ENCODE results near the gene NFKBIB.

The NFKBIB gene

DNA sequence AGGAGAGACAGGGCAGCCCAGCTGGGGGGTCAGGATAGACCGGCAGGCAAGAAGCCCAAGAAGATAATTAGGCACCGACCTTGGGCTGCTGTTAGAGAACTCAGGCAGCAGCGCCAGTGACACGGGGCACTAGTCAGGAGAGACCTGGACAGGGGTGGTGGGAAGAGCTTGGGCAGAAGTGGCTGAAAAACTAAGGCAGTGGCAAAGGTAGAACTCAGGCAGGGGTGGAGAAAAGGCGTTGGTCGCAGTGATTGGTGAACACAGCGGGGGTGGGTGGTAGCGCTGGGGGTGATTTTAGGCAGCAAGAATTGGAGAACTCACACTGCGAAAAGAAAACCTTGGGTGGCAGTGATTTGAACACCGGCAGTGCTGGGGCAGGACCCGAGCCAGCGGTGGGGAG lies 7.9 kb downstream of the NFKBIB start:
- DNase-seq, result no peak

DNA sequence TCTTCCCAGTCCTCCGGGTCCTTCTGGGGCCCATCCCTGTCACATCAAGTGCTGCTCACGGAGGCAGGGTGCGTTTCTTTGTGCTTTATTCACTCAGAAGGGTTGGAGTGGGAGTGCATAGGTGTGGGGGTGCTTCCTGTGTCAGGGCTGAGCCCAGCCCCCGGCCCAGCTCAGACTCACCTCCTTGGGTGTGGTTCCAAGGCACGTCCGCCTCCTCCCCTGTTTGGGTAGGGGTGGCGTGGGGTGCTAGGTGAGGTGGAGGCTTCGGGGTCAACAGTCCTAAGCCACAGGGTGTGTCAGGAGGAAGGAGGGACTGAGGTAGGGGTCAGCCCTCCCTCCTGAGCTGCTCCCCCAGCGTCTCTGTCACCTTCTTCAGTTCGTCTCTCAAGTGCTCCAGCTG lies 9.1 kb downstream of the NFKBIB start:
- DNase-seq, result no peak

DNA sequence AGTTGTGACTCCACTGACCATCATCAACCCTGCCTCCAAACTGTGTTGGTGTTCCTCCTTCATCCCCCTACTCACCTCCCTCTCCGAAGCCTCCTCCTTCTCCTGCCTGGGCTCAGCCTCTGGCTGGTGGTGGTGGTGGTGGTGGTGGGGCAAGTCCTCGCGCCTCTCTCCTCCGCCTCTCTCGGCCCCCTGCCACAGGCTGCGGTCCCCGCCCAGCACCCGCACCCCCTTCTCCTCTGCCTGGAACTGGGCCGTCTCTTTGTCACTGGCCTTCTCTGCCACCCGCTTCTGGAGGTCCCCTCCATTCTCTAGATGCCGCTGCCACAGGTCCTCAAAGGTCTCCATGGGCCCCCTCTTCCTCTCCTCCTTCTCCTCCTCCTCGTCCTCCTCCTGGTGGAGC lies 10.7 kb downstream of the NFKBIB start:
- no peak for DNase-seq

- DNase-seq, result no peak
Observed at GRCh38 chr19:38911388-38912001, 11.7 kb downstream of the NFKBIB start.

- DNase-seq, result no peak
Observed at GRCh38 chr19:38912600-38913514, 13.1 kb downstream of the NFKBIB start.

GRCh38 chr19:38913958-38914357 lies 14.2 kb downstream of the NFKBIB start:
- DNase-seq, result no peak

- no peak for DNase-seq
Observed at GRCh38 chr19:38915329-38916321, 15.9 kb downstream of the NFKBIB start.

DNA sequence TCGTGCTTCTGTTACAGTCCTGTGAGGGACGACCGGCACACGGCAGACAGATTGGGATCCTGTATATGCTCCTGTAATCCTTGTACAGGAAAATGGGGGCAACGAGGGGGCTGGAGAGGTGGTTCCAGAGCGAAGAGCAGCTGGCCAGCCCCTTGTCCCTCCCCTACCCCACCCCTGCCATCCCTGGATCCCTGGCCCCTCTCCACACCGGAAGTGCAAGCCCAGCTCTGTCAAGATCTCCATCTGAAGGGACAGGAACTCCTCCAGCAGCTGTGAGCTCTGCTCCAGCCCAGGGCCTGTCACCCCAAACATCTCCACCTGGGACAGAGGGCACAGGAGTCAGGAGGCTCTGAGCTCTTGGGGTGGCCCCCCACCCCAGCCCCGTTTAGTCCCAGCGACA lies 17.7 kb downstream of the NFKBIB start:
- DNase-seq, result no peak

- no peak for DNase-seq
Observed at GRCh38 chr19:38917921-38918491, 18.2 kb downstream of the NFKBIB start.

GRCh38 chr19:38918526-38918925 lies 18.8 kb downstream of the NFKBIB start:
- DNase-seq, result no peak

DNA sequence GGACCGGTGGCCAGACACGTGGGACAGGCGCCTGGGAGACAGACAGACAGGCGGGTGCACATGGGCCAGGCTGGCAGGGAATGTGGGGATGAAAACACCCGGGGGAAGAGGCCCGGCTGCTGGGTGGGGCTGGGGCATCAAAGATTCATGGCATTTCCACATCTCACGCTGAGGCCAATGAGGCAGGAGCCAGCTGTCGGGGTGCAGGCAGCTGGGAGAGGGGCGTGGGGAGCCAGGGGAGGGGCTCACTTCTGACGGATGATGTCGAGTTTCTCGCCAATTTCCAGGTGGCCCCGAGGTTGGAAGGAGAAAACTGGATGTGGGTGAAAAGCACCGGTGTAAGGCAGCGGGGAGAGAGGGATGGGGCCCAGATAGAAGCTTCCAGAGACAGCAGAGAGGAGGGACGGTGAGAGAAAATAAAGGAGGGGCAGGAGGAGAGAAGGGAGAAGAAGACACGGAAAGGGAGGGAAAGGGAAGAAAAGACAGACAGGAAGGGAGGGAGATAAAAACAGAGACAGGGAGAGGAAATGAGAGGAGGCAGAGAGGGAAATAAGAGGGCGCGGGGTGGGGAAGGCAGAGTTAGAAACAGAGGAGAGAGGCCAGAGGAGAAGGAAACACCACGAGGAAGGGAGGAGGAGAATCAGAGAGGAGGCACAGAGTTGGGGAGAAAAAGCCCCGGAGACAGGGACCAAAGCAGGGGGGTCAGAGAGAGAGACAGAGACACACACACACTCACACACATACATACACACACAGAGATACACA lies 20.2 kb downstream of the NFKBIB start:
- DNase-seq, result no peak

GRCh38 chr19:38920602-38921419 lies 21.0 kb downstream of the NFKBIB start:
- DNase-seq, result no peak

GRCh38 chr19:38921420-38922274 lies 21.9 kb downstream of the NFKBIB start:
- DNase-seq, result no peak

- DNase-seq, result no peak
Observed at GRCh38 chr19:38922482-38922881, 22.7 kb downstream of the NFKBIB start.

GRCh38 chr19:38924388-38924787 lies 24.6 kb downstream of the NFKBIB start:
- DNase-seq, result no peak

DNA sequence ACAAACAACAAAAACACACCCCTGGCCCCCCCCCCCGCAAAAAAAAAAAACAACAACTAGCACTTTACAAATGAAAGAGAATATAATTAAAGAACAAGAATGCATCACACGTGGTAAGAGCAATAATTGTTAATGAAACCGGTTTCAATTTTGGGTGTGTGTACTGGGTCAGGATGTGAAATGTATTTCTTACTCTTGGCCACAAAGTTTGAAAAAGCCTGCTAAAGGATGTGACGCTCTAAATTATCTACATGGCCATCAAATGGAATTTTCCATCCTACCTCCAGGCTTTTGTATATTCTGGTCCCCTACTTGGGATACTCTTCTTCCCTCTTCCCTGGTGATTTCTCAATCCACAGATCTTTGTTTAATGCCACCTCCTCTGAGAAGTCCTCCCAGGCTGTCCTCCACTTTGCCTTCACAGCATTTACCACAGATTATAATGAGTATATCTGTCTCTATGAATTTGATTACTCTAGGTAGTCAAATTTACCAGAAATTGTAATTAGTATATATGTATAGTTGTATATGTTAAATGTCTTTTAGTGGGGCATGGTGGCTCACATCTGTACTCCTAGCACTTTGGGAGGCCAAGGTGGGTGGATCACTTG lies 28.7 kb downstream of the NFKBIB start:
- no peak for DNase-seq

GRCh38 chr19:38929929-38930775 lies 30.4 kb downstream of the NFKBIB start, which contains the start of gene SARS2:
TSS of gene SARS2 (minus strand) at chr19:38930763. CDS start at chr19:38930736, 27 bp downstream.
- DNase-seq, result peak; percentile 92

GRCh38 chr19:38930776-38931520 lies 31.2 kb downstream of the NFKBIB start, which contains the start of gene MRPS12:
TSS of gene MRPS12 (plus strand) at chr19:38930944. CDS start at chr19:38931295, 351 bp downstream.
- DNase-seq, result peak; percentile 98
